Heart left ventricle (tissue), 16 donors: ENCODE results near the gene DIO2. TPM values are rescaled to one million over a fixed set of nuclear protein-coding genes. Genes with fewer than 3 reads are reported as not detected.

Experiments
- ATAC-seq, 4 donors: fragments of 200-7000 bp; cut with Tn5 transposase; one replicate each; pipeline ENCODE4 v1.9.1; 2020 to 2022; ENCODE audit warnings: moderate library complexity in 4 of 4, mild to moderate bottlenecking in 3 of 4, moderate number of reproducible peaks in 1 of 4
- DNase-seq, 5 donors: peaks; one replicate each; pipeline ENCODE4 v3.0.0-alpha.2; 2020
- H3K27ac ChIP-seq, 12 donors: fragments of 200-600 bp; sonication (generic) in 4 of 12; one replicate each; pipeline versions ENCODE4 v1.5.0 to v1.8.0; 2016 to 2022; ENCODE audit warnings: mild to moderate bottlenecking in 2 of 12
- H3K27me3 ChIP-seq, 9 donors: fragments of 200-600 bp; sonication (generic) in 2 of 9; one replicate each; pipeline versions ENCODE4 v1.5.1 to v1.8.0; 2016 to 2022; ENCODE audit warnings: mild to moderate bottlenecking in 3 of 9
- H3K36me3 ChIP-seq, 9 donors: fragments of 200-600 bp; sonication (generic) in 2 of 9; one replicate each; pipeline versions ENCODE4 v1.5.0 to v1.8.0; 2018 to 2022; ENCODE audit warnings: mild to moderate bottlenecking in 2 of 9
- H3K4me1 ChIP-seq, 12 donors: fragments of 200-600 bp; sonication (generic) in 4 of 12; one replicate each; pipeline versions ENCODE4 v1.5.0 to v1.8.0; 2016 to 2022; ENCODE audit warnings: mild to moderate bottlenecking in 3 of 12
- H3K4me3 ChIP-seq, 12 donors: fragments of 200-600 bp; sonication (generic) in 4 of 12; one replicate each; pipeline versions ENCODE4 v1.5.0 to v1.8.0; 2017 to 2022; ENCODE audit warnings: mild to moderate bottlenecking in 9 of 12, moderate library complexity in 4 of 12
- H3K9me3 ChIP-seq, 12 donors: fragments of 200-600 bp; sonication (generic) in 4 of 12; one replicate each; pipeline versions ENCODE4 v1.5.0 to v1.8.0; 2016 to 2022; ENCODE audit warnings: mild to moderate bottlenecking in 1 of 12
- POLR2A ChIP-seq, 2 donors: fragments of 450-650 bp; IDR thresholded peaks; one replicate each; pipeline ENCODE4 v1.6.1; 2017; ENCODE audit warnings: antibody characterized with exemption in 2 of 2, mild to moderate bottlenecking in 2 of 2, moderate library complexity in 2 of 2
- WGBS, 4 donors: extraction: QIAGEN DNeasy Blood & Tissue Kit in 2 of 4; methylation state at CpG; one replicate each; pipeline versions ENCODE4 v1.1.5 to v1.1.7; 2013 to 2018; 5-methylcytosine and 5-hydroxymethylcytosine counted together
- intact Hi-C, 10 donors: fragments of 100-400 bp; cut with DNase I; formaldehyde crosslinking; loops; one replicate each; pipeline versions ENCODE4 v1.11.1 to v1.14.2; 2022
- polyA plus RNA-seq, 2 donors: library from polyadenylated mRNA; stranded (reverse); fragments of 200-250 nt; gene quantifications; one replicate each; pipeline ENCODE4 v1.2.3, GENCODE V29; 2013
- total RNA-seq, 9 donors: library from RNA; depleted of rRNA in 2 of 9; stranded (reverse); fragments of >200 nt in 2 of 9; fragmentation: NEBNext Ultra II Directional in 3 of 9; extraction: Animal tissue kit (Norgen Biotek cat#: 25700) in 3 of 9; gene quantifications; one replicate each; pipeline versions ENCODE4 v1.1.0 to v1.2.4, GENCODE V29; 2016 to 2023
- TF ChIP-seq, protein P1 (sequence below), 12 donors: fragments of 200-600 bp; sonication (generic) in 4 of 12; IDR thresholded peaks; one replicate each; pipeline versions ENCODE4 v1.5.0 to v1.8.0; 2018 to 2022; ENCODE audit warnings: antibody characterized with exemption in 12 of 12, mild to moderate bottlenecking in 5 of 12
- donor health status: ischemic (EF 13 %, LVEDD 7.1; RV severe dilation, severe dysfunction).
- donor health status: healthy with polysubstance abuse.
- donor health status: DM: no; HTN: yes; CAD: no.
- donor health status: DM: no; HTN: no; CAD: no.
- donor health status: ischemic (EF 25% LVEDD 6.9; RV normal size, moderate dysfunction).
- donor health status: ischemic (EF 25% LVEDD 5.7; RV mildly dilated, moderate dysfunction).
- donor health status: healthy.
- donor health status: DM: yes; HTN: yes; CAD: no.
- donor health status: ischemic (EF 35%, LVEDD 5.7; RV mildly dilated, moderate dysfunction).
- donor health status: nonischemic (EF 11% LVEDD 7.7; RV severe dilation, severe dysfunction).
- donor health status: DM: yes; HTN: yes; CAD: no.
- donor health status: PGD.
- donor health status: ischemic (EF 29% LVEDD 5.4; RV normal size, mild dysfunction).
- donor health status: nonischemic (EF 23%, LVEDD 6.1; RV moderate dilation, normal function).

Gene DIO2
- total and polyA plus RNA-seq, 11 donors: 0.29 to 30.9 (median 8.1) TPM

DNA sequence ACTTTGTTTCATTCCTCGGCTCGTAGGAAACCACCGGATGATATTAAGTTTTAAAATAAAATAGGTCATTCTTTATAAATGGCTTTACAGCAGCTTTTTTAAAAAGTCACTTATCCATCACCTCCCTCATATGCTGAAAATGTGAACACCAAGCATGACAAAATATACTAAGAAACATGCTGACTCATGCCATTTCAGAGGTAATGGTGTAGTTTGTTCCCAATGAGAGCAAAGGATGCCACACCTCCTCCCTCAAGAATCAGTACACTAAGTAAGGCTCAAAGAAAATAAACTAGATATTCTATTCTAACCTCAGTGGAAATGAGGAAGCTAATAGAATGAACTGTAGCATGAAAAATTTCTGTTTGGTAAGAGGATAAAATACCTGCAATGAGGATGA is 5.5 kb upstream of the DIO2 start:
- Histone ChIP-seq H3K9me3 (no peaks in the 10 kb centered on the region), H3K4me3 (no peak overlapping the region), H3K27me3 (no peaks in the 10 kb centered on the region), H3K36me3 (no peaks in the 10 kb centered on the region), H3K27ac (peak overlapping the region in 9 of 12 donors; percentile 14 to 75 (median 70)), H3K4me1 (peaks cover 0 to 15% (median 0%) of the 10 kb centered on the region in 12 donors)
- intact Hi-C loops: no loop called here
- 59 to 71% (median 63%) methylated on average over 3 of the region's 3 CpGs for WGBS, 4 donors
- DNase-seq: no peak
- TF ChIP-seq, protein P1, sequence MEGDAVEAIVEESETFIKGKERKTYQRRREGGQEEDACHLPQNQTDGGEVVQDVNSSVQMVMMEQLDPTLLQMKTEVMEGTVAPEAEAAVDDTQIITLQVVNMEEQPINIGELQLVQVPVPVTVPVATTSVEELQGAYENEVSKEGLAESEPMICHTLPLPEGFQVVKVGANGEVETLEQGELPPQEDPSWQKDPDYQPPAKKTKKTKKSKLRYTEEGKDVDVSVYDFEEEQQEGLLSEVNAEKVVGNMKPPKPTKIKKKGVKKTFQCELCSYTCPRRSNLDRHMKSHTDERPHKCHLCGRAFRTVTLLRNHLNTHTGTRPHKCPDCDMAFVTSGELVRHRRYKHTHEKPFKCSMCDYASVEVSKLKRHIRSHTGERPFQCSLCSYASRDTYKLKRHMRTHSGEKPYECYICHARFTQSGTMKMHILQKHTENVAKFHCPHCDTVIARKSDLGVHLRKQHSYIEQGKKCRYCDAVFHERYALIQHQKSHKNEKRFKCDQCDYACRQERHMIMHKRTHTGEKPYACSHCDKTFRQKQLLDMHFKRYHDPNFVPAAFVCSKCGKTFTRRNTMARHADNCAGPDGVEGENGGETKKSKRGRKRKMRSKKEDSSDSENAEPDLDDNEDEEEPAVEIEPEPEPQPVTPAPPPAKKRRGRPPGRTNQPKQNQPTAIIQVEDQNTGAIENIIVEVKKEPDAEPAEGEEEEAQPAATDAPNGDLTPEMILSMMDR (IDR thresholded peaks at IDR 0.05): no peak
- no peak for TF ChIP-seq POLR2A (IDR thresholded peaks at IDR 0.05)
- ATAC-seq: no peak

GRCh38 chr14:80215756-80216581 is 4.7 kb upstream of the DIO2 start:
- TF ChIP-seq, protein P1 (IDR thresholded peaks at IDR 0.05): no peak
- TF ChIP-seq POLR2A (IDR thresholded peaks at IDR 0.05): no peak
- H3K4me1 ChIP-seq: peaks cover 0 to 16% (median 0%) of the 10 kb centered on the region in 12 donors
- no peaks in the 10 kb centered on the region for H3K9me3 ChIP-seq
- H3K36me3 ChIP-seq: no peaks in the 10 kb centered on the region
- ATAC-seq: peak; percentile 63 to 87 (median 80)
- H3K4me3 ChIP-seq: no peak overlapping the region
- H3K27me3 ChIP-seq: no peaks in the 10 kb centered on the region
- peak overlapping the region; percentile 5 to 86 (median 69) for H3K27ac ChIP-seq
- WGBS, 4 donors: 48 to 58% (median 53%) methylated on average over 9 to 10 of the region's 10 CpGs
- peak; percentile 61 to 71 (median 64) for DNase-seq
- intact Hi-C loops: no loop called here

GRCh38 chr14:80215081-80215480 is 3.8 kb upstream of the DIO2 start:
- Histone ChIP-seq H3K36me3 (no peaks in the 10 kb centered on the region), H3K4me3 (no peak overlapping the region), H3K27ac (peak overlapping the region; percentile 4 to 86 (median 61)), H3K4me1 (peaks cover 0 to 16% (median 0%) of the 10 kb centered on the region in 12 donors), H3K27me3 (no peaks in the 10 kb centered on the region), H3K9me3 (no peaks in the 10 kb centered on the region)
- intact Hi-C loops: no loop called here
- TF ChIP-seq, protein P1 (IDR thresholded peaks at IDR 0.05): no peak
- no peak for TF ChIP-seq POLR2A (IDR thresholded peaks at IDR 0.05)
- 83 to 87% (median 84%) methylated on average over 4 of the region's 4 CpGs for WGBS, 4 donors
- DNase-seq (no peak), ATAC-seq (no peak)

- H3K9me3 ChIP-seq: no peaks in the 10 kb centered on the region
- H3K4me3 ChIP-seq: no peak overlapping the region
- TF ChIP-seq, protein P1 (IDR thresholded peaks at IDR 0.05): peak in 8 of 12 donors; percentile 8 to 29 (median 12)
- no peak for TF ChIP-seq POLR2A (IDR thresholded peaks at IDR 0.05)
- H3K27ac ChIP-seq: no peak overlapping the region
- 51 to 58% (median 51%) methylated on average over 4 of the region's 4 CpGs for WGBS, 4 donors
- no peaks in the 10 kb centered on the region for H3K36me3 ChIP-seq
- H3K4me1 ChIP-seq: peaks cover 0 to 16% (median 0%) of the 10 kb centered on the region in 12 donors
- intact Hi-C loops: loop anchor here in 1 of 10 donors (5.0 kb wide), 1 partner anchor 156 kb away; no protein-coding TSS in a partner anchor
- peak in 1 of 4 donors; percentile 41 for ATAC-seq
- peak in 2 of 5 donors; percentile 24 to 32 for DNase-seq
- H3K27me3 ChIP-seq: no peaks in the 10 kb centered on the region
These were observed 2.3 kb upstream of the DIO2 start for GRCh38 chr14:80213602-80214001.
